Measurements from ENCODE around the gene PHF21B.

GRCh38 chr22:44973829-44974228, 36.0 kb downstream of the PHF21B start:
- TF ChIP-seq EZH2phosphoT487 (IDR thresholded peaks at IDR 0.05; ENCODE audit: unreplicated experiment) (no peak), EZH2 (IDR thresholded peaks at IDR 0.05; ENCODE audit: low read depth, unreplicated experiment) (no peak), JUNB (IDR thresholded peaks at IDR 0.05; ENCODE audit: unreplicated experiment) (no peak), POLR2AphosphoS5 (IDR thresholded peaks at IDR 0.05; ENCODE audit: low read depth) (0 out of 2 replicates have a peak, but pooled peaks have one; percentile 9), CTCF (conservative IDR thresholded peaks at IDR 0.05; ENCODE audit: low read depth in 2 of 2) (no peak; a peak in 1 of 4 replicates), CREB1 (CRISPR knock-in tag; IDR thresholded peaks at IDR 0.05; ENCODE audit: low read depth) (no peak), REST (IDR thresholded peaks at IDR 0.05; ENCODE audit: unreplicated experiment) (no peak), ZNF462 (CRISPR knock-in tag; IDR thresholded peaks at IDR 0.05) (no peak)
